Upper lobe of left lung (tissue), 6 donors: ENCODE data around the gene POPDC2. TPM values are rescaled to one million over a fixed set of nuclear protein-coding genes. Genes with fewer than 3 reads are reported as not detected.

Source experiments
- ATAC-seq, 2 donors: fragments of 200-7000 bp; cut with Tn5 transposase; one replicate each; pipeline ENCODE4 v1.9.1; 2022; ENCODE audit warnings: mild to moderate bottlenecking in 2 of 2, moderate library complexity in 2 of 2; ENCODE audit not compliant: low FRiP score in 2 of 2
- DNase-seq, 2 donors: peaks; one replicate each; pipeline ENCODE4 v3.0.0-alpha.2; 2019 to 2020
- H3K27ac ChIP-seq, 4 donors: fragments of 200-600 bp; sonication (generic); one replicate each; pipeline ENCODE4 v1.5.1; 2016 to 2019
- H3K27me3 ChIP-seq, 4 donors: fragments of 200-600 bp; sonication (generic); one replicate each; pipeline ENCODE4 v1.5.1; 2017 to 2019
- H3K36me3 ChIP-seq, 4 donors: fragments of 200-600 bp; sonication (generic); one replicate each; pipeline ENCODE4 v1.5.1; 2016 to 2019
- H3K4me1 ChIP-seq, 4 donors: fragments of 200-600 bp; sonication (generic); one replicate each; pipeline ENCODE4 v1.5.1; 2018 to 2019
- H3K4me3 ChIP-seq, 4 donors: fragments of 200-600 bp; sonication (generic); one replicate each; pipeline ENCODE4 v1.5.1; 2017 to 2019; ENCODE audit warnings: mild to moderate bottlenecking in 2 of 4, moderate library complexity in 1 of 4
- H3K9me3 ChIP-seq, 4 donors: fragments of 200-600 bp; sonication (generic); one replicate each; pipeline ENCODE4 v1.5.1; 2018 to 2019
- EP300 ChIP-seq, 4 donors: sonication (generic); formaldehyde crosslinking; IDR thresholded peaks; one replicate each; pipeline ENCODE4 v1.5.1; 2017; ENCODE audit warnings: antibody characterized with exemption in 4 of 4, control low read depth in 2 of 4
- POLR2A ChIP-seq, 4 donors: fragments of 450-650 bp; IDR thresholded peaks; one replicate each; pipeline ENCODE4 v1.5.1; 2016 to 2017; ENCODE audit warnings: antibody characterized with exemption in 4 of 4, mild to moderate bottlenecking in 2 of 4
- POLR2AphosphoS5 ChIP-seq, 2 donors: sonication (generic); formaldehyde crosslinking; IDR thresholded peaks; one replicate each; pipeline ENCODE4 v1.5.1; 2017; ENCODE audit warnings: antibody characterized with exemption in 2 of 2
- WGBS, 2 donors: methylation state at CpG; one replicate each; pipeline ENCODE4 v1.1.5; 2017 to 2018; 5-methylcytosine and 5-hydroxymethylcytosine counted together
- total RNA-seq, 6 donors: library from RNA; depleted of rRNA in 4 of 6; stranded (reverse); fragments of >200 nt in 4 of 6; gene quantifications; one replicate each; pipeline versions ENCODE4 v1.1.0 to v1.2.1, GENCODE V29; 2016 to 2021
- TF ChIP-seq, protein P1 (sequence below), 6 experiments: fragments of 450-650 bp in 4 of 6; fragments of 200-600 bp in 2 of 6; sonication (generic) in 2 of 6; IDR thresholded peaks; one replicate each; pipeline ENCODE4 v1.5.1; 2016 to 2019; ENCODE audit warnings: antibody characterized with exemption in 6 of 6
- donor health status: DM: no; HTN: no; CAD: no; lungs with moderate emphysema.
- donor health status: DM: no; HTN: yes; CAD: no; lungs with severe emphysema.

POPDC2 gene
- total RNA-seq, 6 donors from 2014 or later, result 2.0 to 5.2 (median 2.2) TPM

DNA sequence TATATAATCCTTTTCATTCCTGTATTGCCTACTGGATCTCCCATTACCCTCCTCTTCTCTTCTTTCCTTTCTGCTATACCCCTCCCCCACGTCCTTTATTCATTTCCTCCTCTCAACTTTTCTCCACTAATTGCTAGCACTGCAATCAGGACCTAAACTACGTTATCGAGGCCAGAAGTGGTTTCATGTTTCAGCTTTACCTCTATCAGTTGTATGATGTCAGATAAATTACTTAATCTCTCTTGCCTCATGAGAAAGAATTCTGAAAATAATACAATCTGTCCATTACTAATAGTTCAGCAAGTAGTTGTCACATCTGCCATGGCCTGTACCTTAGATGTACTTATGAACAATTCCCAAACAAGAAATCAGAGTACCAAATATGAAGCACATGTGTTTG lies 10.6 kb downstream of the POPDC2 start:
- Histone ChIP-seq H3K36me3 (no peaks in the 10 kb centered on the region), H3K4me3 (no peak overlapping the region), H3K4me1 (peaks cover 5 to 14% (median 13%) of the 10 kb centered on the region in 4 donors), H3K27me3 (no peaks in the 10 kb centered on the region), H3K27ac (no peak overlapping the region), H3K9me3 (no peaks in the 10 kb centered on the region)
- TF ChIP-seq POLR2AphosphoS5 (IDR thresholded peaks at IDR 0.05) (no peak), EP300 (IDR thresholded peaks at IDR 0.05) (no peak), POLR2A (IDR thresholded peaks at IDR 0.05) (no peak)
- TF ChIP-seq, protein P1, sequence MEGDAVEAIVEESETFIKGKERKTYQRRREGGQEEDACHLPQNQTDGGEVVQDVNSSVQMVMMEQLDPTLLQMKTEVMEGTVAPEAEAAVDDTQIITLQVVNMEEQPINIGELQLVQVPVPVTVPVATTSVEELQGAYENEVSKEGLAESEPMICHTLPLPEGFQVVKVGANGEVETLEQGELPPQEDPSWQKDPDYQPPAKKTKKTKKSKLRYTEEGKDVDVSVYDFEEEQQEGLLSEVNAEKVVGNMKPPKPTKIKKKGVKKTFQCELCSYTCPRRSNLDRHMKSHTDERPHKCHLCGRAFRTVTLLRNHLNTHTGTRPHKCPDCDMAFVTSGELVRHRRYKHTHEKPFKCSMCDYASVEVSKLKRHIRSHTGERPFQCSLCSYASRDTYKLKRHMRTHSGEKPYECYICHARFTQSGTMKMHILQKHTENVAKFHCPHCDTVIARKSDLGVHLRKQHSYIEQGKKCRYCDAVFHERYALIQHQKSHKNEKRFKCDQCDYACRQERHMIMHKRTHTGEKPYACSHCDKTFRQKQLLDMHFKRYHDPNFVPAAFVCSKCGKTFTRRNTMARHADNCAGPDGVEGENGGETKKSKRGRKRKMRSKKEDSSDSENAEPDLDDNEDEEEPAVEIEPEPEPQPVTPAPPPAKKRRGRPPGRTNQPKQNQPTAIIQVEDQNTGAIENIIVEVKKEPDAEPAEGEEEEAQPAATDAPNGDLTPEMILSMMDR (IDR thresholded peaks at IDR 0.05), result no peak
- DNase-seq, result no peak
- 47 to 54% methylated on average over 3 of the region's 3 CpGs for WGBS, 2 donors
- ATAC-seq, result no peak

DNA sequence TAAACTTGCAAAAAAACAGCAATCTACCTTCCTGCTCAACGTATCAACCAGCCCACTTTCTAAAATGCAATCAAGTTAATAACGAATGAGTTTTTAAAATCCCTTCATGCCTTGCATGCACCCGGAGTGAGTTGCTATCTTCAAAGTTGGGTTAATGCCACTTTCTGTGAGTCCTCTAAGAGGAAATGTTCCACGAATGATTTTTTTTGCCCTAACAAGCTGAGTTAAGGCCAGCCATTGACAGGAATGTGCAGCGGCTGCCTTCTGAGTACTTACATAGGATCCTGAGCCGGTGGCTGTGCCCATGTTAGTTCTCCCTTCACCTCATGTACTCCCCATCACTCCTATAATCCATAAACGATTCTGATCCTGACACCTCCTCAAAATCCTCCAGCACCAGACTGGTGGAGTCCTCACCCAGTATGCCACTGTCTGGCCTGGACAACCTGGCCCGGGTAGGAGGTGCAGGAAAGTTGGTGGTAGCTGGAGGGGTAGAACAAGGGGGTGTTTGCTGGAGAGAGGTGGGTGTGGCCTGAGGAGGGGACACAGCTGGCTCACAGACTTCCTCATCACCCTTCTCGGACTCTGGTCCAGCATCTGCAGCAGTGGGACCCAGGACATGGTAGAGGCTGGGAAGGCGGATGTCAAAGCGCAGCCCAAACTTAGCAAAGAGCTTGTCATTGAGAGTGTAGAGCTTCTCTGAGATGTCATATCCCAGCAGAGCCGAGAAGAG lies 12.4 kb downstream of the POPDC2 start:
- no peak for ATAC-seq
- Histone ChIP-seq H3K9me3 (no peaks in the 10 kb centered on the region), H3K36me3 (no peaks in the 10 kb centered on the region), H3K4me3 (no peak overlapping the region), H3K27me3 (no peaks in the 10 kb centered on the region), H3K27ac (peak overlapping the region; percentile 81 to 86 (median 84)), H3K4me1 (peaks cover 5 to 14% (median 13%) of the 10 kb centered on the region in 4 donors)
- no peak for DNase-seq
- TF ChIP-seq, protein P1 (IDR thresholded peaks at IDR 0.05), result no peak
- 75 to 81% methylated on average over 11 to 12 of the region's 12 CpGs for WGBS, 2 donors

DNA sequence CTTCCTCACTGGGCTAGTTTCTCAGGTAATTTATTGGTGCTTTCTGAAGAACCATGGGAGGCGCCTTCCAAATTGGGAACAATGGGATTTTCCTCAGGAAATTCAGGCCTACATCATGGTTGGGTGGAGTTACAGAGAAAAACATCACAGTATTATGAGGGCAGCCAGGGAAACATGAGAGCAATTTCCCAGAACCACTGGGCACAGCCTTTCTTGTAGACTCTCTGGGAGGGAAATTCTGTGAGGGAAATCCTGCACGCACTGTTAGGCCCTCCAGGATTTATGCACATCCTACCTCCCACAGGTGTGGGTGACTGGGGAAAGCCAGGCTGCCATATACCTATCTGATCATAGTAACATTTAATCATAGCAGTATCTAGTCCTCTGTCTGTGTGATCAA lies 13.2 kb downstream of the POPDC2 start:
- TF ChIP-seq EP300 (IDR thresholded peaks at IDR 0.05) (peak; percentile 14 to 94 (median 84)), POLR2A (IDR thresholded peaks at IDR 0.05) (peak in 1 of 4 donors; percentile 26), POLR2AphosphoS5 (IDR thresholded peaks at IDR 0.05) (peak; percentile 46 to 76)
- TF ChIP-seq, protein P1 (IDR thresholded peaks at IDR 0.05), result no peak
- 65 to 69% methylated on average over 2 of the region's 2 CpGs for WGBS, 2 donors
- H3K27ac ChIP-seq, result peak overlapping the region; percentile 81 to 86 (median 84)
- peaks cover 5 to 14% (median 13%) of the 10 kb centered on the region in 4 donors for H3K4me1 ChIP-seq
- H3K9me3 ChIP-seq, result no peaks in the 10 kb centered on the region
- H3K27me3 ChIP-seq, result no peaks in the 10 kb centered on the region
- H3K36me3 ChIP-seq, result no peaks in the 10 kb centered on the region
- no peak overlapping the region for H3K4me3 ChIP-seq
- ATAC-seq, result peak; percentile 36 to 64
- DNase-seq, result no peak

DNA sequence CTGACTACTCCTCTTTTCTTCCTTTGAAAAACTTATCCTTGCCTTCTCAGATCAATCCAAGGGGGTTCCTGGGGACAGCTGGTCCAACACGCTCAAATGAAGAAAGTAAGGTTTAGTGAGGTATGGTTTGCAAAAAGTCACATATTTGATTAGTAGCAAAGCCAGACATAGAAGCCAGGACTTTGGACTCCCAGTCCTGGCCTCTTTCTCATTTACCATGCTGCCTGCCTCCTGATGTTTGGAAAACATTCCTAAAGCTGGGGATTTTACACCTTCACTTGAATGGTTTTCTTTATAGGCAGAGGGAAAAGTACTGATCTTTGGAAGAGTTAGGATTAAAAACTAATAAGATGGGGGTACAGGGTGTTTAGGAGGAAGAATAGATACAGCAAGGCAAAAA lies 14.6 kb downstream of the POPDC2 start:
- TF ChIP-seq POLR2AphosphoS5 (IDR thresholded peaks at IDR 0.05), result no peak
- TF ChIP-seq EP300 (IDR thresholded peaks at IDR 0.05), result no peak
- no peak for TF ChIP-seq POLR2A (IDR thresholded peaks at IDR 0.05)
- TF ChIP-seq, protein P1 (IDR thresholded peaks at IDR 0.05), result no peak
- Histone ChIP-seq H3K4me3 (no peak overlapping the region), H3K27me3 (no peaks in the 10 kb centered on the region), H3K9me3 (no peaks in the 10 kb centered on the region), H3K4me1 (peaks cover 5 to 14% (median 10%) of the 10 kb centered on the region in 4 donors), H3K36me3 (no peaks in the 10 kb centered on the region), H3K27ac (peak overlapping the region; percentile 81 to 86 (median 84))
- ATAC-seq (no peak), DNase-seq (no peak)
- WGBS, 2 donors, result 88 to 100% methylated on average over 1 of the region's 1 CpG

DNA sequence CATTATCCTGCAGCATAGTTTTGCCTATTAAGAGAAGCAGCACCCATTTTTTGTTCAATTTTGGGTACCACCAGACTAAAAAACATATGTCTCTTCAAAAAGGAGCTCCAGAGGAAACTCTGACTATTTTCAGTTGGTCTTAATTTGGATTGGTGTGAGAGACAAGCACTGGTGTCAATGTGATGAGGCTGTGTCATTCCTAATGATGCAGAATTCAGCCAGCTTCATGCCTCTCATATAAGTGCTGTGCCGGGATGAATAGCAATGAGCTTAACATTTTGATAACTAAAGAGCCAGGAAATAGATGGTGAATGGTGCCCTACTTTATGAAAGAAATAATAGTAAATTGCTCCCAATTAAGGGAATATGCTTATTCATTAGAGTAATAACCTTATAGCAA lies 15.9 kb downstream of the POPDC2 start:
- Histone ChIP-seq H3K4me1 (peaks cover 5 to 14% (median 11%) of the 10 kb centered on the region in 4 donors), H3K27ac (no peak overlapping the region), H3K36me3 (no peaks in the 10 kb centered on the region), H3K27me3 (no peaks in the 10 kb centered on the region), H3K9me3 (no peaks in the 10 kb centered on the region), H3K4me3 (no peak overlapping the region)
- no peak for DNase-seq
- ATAC-seq, result no peak
- WGBS, 2 donors, result 84 to 100% methylated on average over 1 of the region's 1 CpG
- TF ChIP-seq POLR2A (IDR thresholded peaks at IDR 0.05) (no peak), EP300 (IDR thresholded peaks at IDR 0.05) (no peak), POLR2AphosphoS5 (IDR thresholded peaks at IDR 0.05) (no peak)
- TF ChIP-seq, protein P1 (IDR thresholded peaks at IDR 0.05), result no peak
